ENCODE measurements around the gene PHF13. TPM values are rescaled to one million over a fixed set of nuclear protein-coding genes. Genes with fewer than 3 reads are reported as not detected.
"Not testable (repeated sequence)": the region's sequence is repeated elsewhere in the genome, so short reads cannot be mapped to it uniquely, and the experiment has no call there.

PHF13 gene
- total and polyA plus RNA-seq, 2 of the 4 experiments (the other 2 are of a cell fraction) = 7.3 to 9.8 TPM

DNA sequence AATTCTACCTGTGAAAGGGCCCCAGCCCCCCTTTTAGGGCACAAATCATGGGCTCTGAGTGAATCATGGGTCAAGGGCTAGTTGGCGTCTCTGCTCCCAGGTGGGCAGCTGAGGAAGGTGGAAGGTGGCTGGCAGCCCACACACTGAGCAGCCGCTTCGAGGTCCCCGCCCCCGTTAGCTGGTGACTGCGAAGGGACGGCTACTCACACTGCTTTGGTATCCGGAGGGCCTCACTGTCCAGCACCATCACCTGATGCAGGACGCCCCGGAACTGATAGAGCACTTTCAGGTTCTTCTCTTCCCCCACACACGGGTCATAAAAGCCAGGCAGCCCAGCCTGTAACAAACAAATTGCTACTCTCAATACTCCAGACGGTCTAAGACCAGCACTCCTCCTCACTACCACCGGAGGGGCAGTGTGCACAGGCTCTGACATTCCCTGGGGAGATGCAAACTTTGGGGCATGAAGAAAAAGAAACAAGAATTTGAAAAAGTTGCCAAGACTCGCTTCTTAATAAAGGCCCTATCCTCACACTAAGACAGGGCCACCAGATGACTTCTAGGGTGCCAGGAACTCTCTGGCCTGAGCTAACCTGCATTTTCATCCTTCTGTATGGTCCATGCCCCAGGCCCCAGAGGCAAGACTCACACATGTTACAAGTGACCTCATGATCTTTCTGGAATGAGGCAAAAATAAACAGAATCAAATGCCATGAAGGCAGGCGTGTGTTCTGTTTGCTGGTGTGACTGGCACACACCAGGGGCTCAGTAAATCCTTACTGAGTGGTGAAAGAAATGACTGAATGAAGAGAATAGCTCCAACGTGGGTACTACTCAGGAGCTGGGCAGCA is 22.6 kb downstream of the PHF13 start:
- WGBS, 2 experiments (ENCODE audit: extremely low coverage in 2 of 2, insufficient read length in 1 of 2) = 92% methylated on average over 7 of the region's 16 CpGs; no CpG with 5 or more reads in 1 of the 2 experiments
- no TSS peak for BruUV-seq (replicated peaks)

DNA sequence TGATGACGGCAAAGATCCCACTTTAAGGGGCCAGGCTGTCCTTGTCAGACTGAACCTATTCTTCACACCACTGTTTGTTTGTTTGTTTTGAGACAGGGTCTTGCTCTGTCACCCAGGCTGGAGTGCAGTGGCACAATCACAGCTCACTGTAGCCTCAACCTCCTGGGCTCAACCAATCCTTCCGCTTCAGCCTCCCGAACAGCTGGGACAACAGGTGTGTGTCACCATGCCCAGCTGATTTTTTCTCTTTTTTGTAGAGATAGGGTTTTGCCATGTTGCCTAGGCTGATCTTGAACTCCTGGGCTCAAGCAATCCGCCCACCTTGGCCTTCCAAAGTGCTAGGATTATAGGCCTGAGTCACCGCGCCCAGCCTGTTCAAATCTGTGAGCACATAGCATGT is 23.2 kb downstream of the PHF13 start:
- ATAC-seq (ENCODE audit: low read depth); H3K14ac ChIP-seq (replicated peaks; ENCODE audit: low read depth, low read length); H3K27me3 ChIP-seq (ENCODE audit: control insufficient read depth, insufficient read depth, low read length); H3K4ac ChIP-seq (ENCODE audit: low read depth, low read length); H2BK120ac ChIP-seq (ENCODE audit: low read depth, low read length); H3K9ac ChIP-seq (ENCODE audit: low read depth, low read length); DNase-seq; dilution Hi-C loops (cut with HindIII; ENCODE audit: low sequenced_read_pairs, unreplicated experiment); in situ Hi-C loops (cut with MboI; ENCODE audit: low sequenced_read_pairs); H2BK20ac ChIP-seq (ENCODE audit: low read depth, low read length); H3K4me1 ChIP-seq (ENCODE audit: control insufficient read depth, insufficient read depth, low read length); H4K8ac ChIP-seq (ENCODE audit: low read depth in 2 of 2, low read length in 2 of 2); H2AK9ac ChIP-seq (replicated peaks; ENCODE audit: low read depth, low read length, poor library complexity); BruUV-seq (replicated peaks); H4K91ac ChIP-seq (ENCODE audit: insufficient read depth, low read depth, low read length); POLR2A ChIA-PET (ENCODE audit: unreplicated experiment); H3K9me3 ChIP-seq (ENCODE audit: control insufficient read depth, insufficient read depth, low read length); H3K23ac ChIP-seq (ENCODE audit: low read depth, low read length); H3K18ac ChIP-seq (ENCODE audit: low read depth, low read length); H3K4me3 ChIP-seq (ENCODE audit: insufficient read depth, low read depth, low read length); H3K27ac ChIP-seq (ENCODE audit: insufficient read depth, low read length); H2BK5ac ChIP-seq (ENCODE audit: low read depth, low read length, poor library complexity, severe bottlenecking); H3K9me1 ChIP-seq (ENCODE audit: insufficient read depth, low read length); H3K4me2 ChIP-seq (ENCODE audit: low read depth, low read length); H3K56ac ChIP-seq (ENCODE audit: extremely low read depth, insufficient read depth, low read length); H2BK15ac ChIP-seq (ENCODE audit: low read depth, low read length); H4K5ac ChIP-seq (ENCODE audit: low read depth, low read length); H3K79me1 ChIP-seq (ENCODE audit: low read depth in 1 of 2, low read length in 2 of 2); H2AK5ac ChIP-seq (ENCODE audit: low read depth, low read length); H2AFZ ChIP-seq (replicated peaks; ENCODE audit: low read length, poor library complexity): not testable (repeated sequence)
- H3K36me3 ChIP-seq (ENCODE audit: control insufficient read depth, insufficient read depth, low read length) = peaks cover 65% of the 10 kb centered on the region
- intact Hi-C loops (cut with micrococcal nuclease) = loop anchor here (5.0 kb wide), 1 partner anchor 1011 kb away; no protein-coding TSS in a partner anchor
- 100% methylated on average over 3 of the region's 6 CpGs; no CpG with 5 or more reads in 1 of the 2 experiments for WGBS, 2 experiments (ENCODE audit: extremely low coverage in 2 of 2, insufficient read length in 1 of 2)
- peaks cover 11% of the 10 kb centered on the region; the same call in 1 of the 2 replicates for H4K20me1 ChIP-seq (ENCODE audit: insufficient read depth, low read length)
- CTCF ChIA-PET = interaction anchor here (0.8 kb wide), 1 partner anchor 10 kb away, joined by 4 read pairs; no protein-coding TSS in a partner anchor

More for the DNA sequence above, 22.6 kb downstream of the PHF13 start:
- no peak overlapping the region for H3K14ac ChIP-seq (replicated peaks; ENCODE audit: low read depth, low read length)
- ChIA-PET POLR2A (ENCODE audit: unreplicated experiment) (no interaction called here), CTCF (interaction anchor here (0.8 kb wide), 1 partner anchor 10 kb away, joined by 4 read pairs; no protein-coding TSS in a partner anchor)
- peaks cover 11% of the 10 kb centered on the region; the same call in 1 of the 2 replicates for H4K20me1 ChIP-seq (ENCODE audit: insufficient read depth, low read length)
- no peaks in the 10 kb centered on the region for H3K9me3 ChIP-seq (ENCODE audit: control insufficient read depth, insufficient read depth, low read length)
- no peak overlapping the region for H2BK5ac ChIP-seq (ENCODE audit: low read depth, low read length, poor library complexity, severe bottlenecking)
- H3K4me2 ChIP-seq (ENCODE audit: low read depth, low read length) = no peak overlapping the region
- peaks cover 2% of the 10 kb centered on the region; the same call in 1 of the 2 replicates for H3K4me1 ChIP-seq (ENCODE audit: control insufficient read depth, insufficient read depth, low read length)
- no peak overlapping the region for H3K56ac ChIP-seq (ENCODE audit: extremely low read depth, insufficient read depth, low read length)
- H3K4me3 ChIP-seq (ENCODE audit: insufficient read depth, low read depth, low read length) = no peak overlapping the region
- H3K4ac ChIP-seq (ENCODE audit: low read depth, low read length) = no peak overlapping the region
- H4K91ac ChIP-seq (ENCODE audit: insufficient read depth, low read depth, low read length) = no peak overlapping the region
- no peak overlapping the region for H3K27ac ChIP-seq (ENCODE audit: insufficient read depth, low read length)
- in situ Hi-C loops (cut with MboI; ENCODE audit: low sequenced_read_pairs) (no loop called here), intact Hi-C loops (cut with micrococcal nuclease) (loop anchor here (5.0 kb wide), 1 partner anchor 1011 kb away; no protein-coding TSS in a partner anchor), dilution Hi-C loops (cut with HindIII; ENCODE audit: low sequenced_read_pairs, unreplicated experiment) (no loop called here)
- no peak overlapping the region for H2BK20ac ChIP-seq (ENCODE audit: low read depth, low read length)
- peak overlapping the region; percentile 77 for H2AK9ac ChIP-seq (replicated peaks; ENCODE audit: low read depth, low read length, poor library complexity)
- peaks cover 61% of the 10 kb centered on the region for H3K36me3 ChIP-seq (ENCODE audit: control insufficient read depth, insufficient read depth, low read length)
- H3K27me3 ChIP-seq (ENCODE audit: control insufficient read depth, insufficient read depth, low read length) = no peaks in the 10 kb centered on the region
- ATAC-seq (ENCODE audit: low read depth) (peak; percentile 59), DNase-seq (peak; percentile 21)
- H2BK15ac ChIP-seq (ENCODE audit: low read depth, low read length) = no peak overlapping the region
- peaks cover 2% of the 10 kb centered on the region; the same call in 1 of the 2 replicates for H3K9me1 ChIP-seq (ENCODE audit: insufficient read depth, low read length)
- no peak overlapping the region for H2BK120ac ChIP-seq (ENCODE audit: low read depth, low read length)
- no peak overlapping the region for H4K5ac ChIP-seq (ENCODE audit: low read depth, low read length)
- H2AFZ ChIP-seq (replicated peaks; ENCODE audit: low read length, poor library complexity) = no peak overlapping the region
- H3K18ac ChIP-seq (ENCODE audit: low read depth, low read length) = no peak overlapping the region
- no peak overlapping the region for H4K8ac ChIP-seq (ENCODE audit: low read depth in 2 of 2, low read length in 2 of 2)
- no peak overlapping the region for H3K23ac ChIP-seq (ENCODE audit: low read depth, low read length)
- H2AK5ac ChIP-seq (ENCODE audit: low read depth, low read length) = no peak overlapping the region
- H3K9ac ChIP-seq (ENCODE audit: low read depth, low read length) = no peak overlapping the region
- TF ChIP-seq MAFK (IDR thresholded peaks at IDR 0.05; ENCODE audit: low read depth, low read length) (no peak), MXI1 (IDR thresholded peaks at IDR 0.05; ENCODE audit: borderline replicate concordance, low read depth, low read length) (peak; percentile 56; the same call in 1 of the 2 replicates)
- peaks cover 0 to 10% of the 10 kb centered on the region in 2 experiments; a peak in 2 of 4 replicates for H3K79me1 ChIP-seq (ENCODE audit: low read depth in 1 of 2, low read length in 2 of 2)
